Activated B cell treated with CpG ODN at 0.5 μM for 24 hours (primary cell): ENCODE measurements around the gene CUL3. TPM values are rescaled to one million over a fixed set of nuclear protein-coding genes. Genes with fewer than 3 reads are reported as not detected.

Experiments used
- ATAC-seq: fragments of 200-7000 bp; cut with Tn5 transposase; one replicate; pipeline ENCODE4 v1.10.0; 2021; ENCODE audit warnings: low read depth, mild to moderate bottlenecking, moderate library complexity
- CTCF ChIA-PET: fragments of 350-600 bp; sonication (Branson Sonifier 250); formaldehyde crosslinking; loops from one replicate; lab custom pipeline; 2021; ENCODE audit warnings: antibody characterized with exemption; lab: Charles Lee
- POLR2A ChIA-PET: fragments of 350-600 bp; sonication (Branson Sonifier 250); formaldehyde crosslinking; loops from one replicate; lab custom pipeline; 2021; ENCODE audit warnings: antibody characterized with exemption; lab: Charles Lee
- DNase-seq: peaks from one replicate; pipeline ENCODE4 v3.0.0; 2022
- H3K27ac Mint-ChIP-seq: one replicate; pipeline ENCODE4 v1.8.0; 2020; ENCODE audit warnings: mixed read lengths
- H3K27me3 Mint-ChIP-seq: one replicate; pipeline ENCODE4 v1.8.0; 2021; ENCODE audit warnings: mixed read lengths
- H3K36me3 Mint-ChIP-seq: one replicate; pipeline ENCODE4 v1.8.0; 2021; ENCODE audit warnings: low read depth, mixed read lengths
- H3K4me1 Mint-ChIP-seq: one replicate; pipeline ENCODE4 v1.8.0; 2021; ENCODE audit warnings: mixed read lengths
- H3K4me3 Mint-ChIP-seq: one replicate; pipeline ENCODE4 v1.8.0; 2020; ENCODE audit warnings: mild to moderate bottlenecking, mixed read lengths
- H3K9me3 Mint-ChIP-seq: one replicate; pipeline ENCODE4 v1.8.0; 2020; ENCODE audit warnings: mixed read lengths
- intact Hi-C: fragments of 100-400 bp; cut with micrococcal nuclease; formaldehyde crosslinking; loops from one replicate; pipeline ENCODE4 v1.15.1; 2024
- total RNA-seq: library from RNA; stranded (reverse); gene quantifications from 2 replicates; pipeline ENCODE4 v1.2.3, GENCODE V29; 2022
- TF ChIP-seq, protein P1 (sequence below): fragments of 200-600 bp; IDR thresholded peaks from one replicate; pipeline ENCODE4 v1.8.0; 2022; ENCODE audit warnings: antibody characterized with exemption, mild to moderate bottlenecking

The CUL3 gene
- total RNA-seq, 1 donor from 2014 or later = 114 TPM

- Mint-ChIP-seq H3K4me3 (peak overlapping the region; percentile 2), H3K27me3 (no peaks in the 10 kb centered on the region), H3K27ac (peak overlapping the region; percentile 37), H3K9me3 (no peaks in the 10 kb centered on the region), H3K4me1 (peaks cover 57% of the 10 kb centered on the region), H3K36me3 (peaks cover 42% of the 10 kb centered on the region)
- ChIA-PET POLR2A (interaction anchor here (1.5 kb wide), 1 partner anchor 39 kb away, joined by 6 read pairs; the partner anchor contains the start of gene CUL3), CTCF (no interaction called here)
- TF ChIP-seq, protein P1, sequence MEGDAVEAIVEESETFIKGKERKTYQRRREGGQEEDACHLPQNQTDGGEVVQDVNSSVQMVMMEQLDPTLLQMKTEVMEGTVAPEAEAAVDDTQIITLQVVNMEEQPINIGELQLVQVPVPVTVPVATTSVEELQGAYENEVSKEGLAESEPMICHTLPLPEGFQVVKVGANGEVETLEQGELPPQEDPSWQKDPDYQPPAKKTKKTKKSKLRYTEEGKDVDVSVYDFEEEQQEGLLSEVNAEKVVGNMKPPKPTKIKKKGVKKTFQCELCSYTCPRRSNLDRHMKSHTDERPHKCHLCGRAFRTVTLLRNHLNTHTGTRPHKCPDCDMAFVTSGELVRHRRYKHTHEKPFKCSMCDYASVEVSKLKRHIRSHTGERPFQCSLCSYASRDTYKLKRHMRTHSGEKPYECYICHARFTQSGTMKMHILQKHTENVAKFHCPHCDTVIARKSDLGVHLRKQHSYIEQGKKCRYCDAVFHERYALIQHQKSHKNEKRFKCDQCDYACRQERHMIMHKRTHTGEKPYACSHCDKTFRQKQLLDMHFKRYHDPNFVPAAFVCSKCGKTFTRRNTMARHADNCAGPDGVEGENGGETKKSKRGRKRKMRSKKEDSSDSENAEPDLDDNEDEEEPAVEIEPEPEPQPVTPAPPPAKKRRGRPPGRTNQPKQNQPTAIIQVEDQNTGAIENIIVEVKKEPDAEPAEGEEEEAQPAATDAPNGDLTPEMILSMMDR = no peak
- intact Hi-C loops = loop anchor here (2.0 to 5.0 kb wide), 2 partner anchors 19 to 101 kb away; no protein-coding TSS in a partner anchor
- ATAC-seq (no peak), DNase-seq (no peak)
Measured at GRCh38 chr2:224545884-224546644, 39.1 kb downstream of the CUL3 start.

- peaks cover 47% of the 10 kb centered on the region for H3K36me3 Mint-ChIP-seq
- TF ChIP-seq, protein P1 = no peak
- peaks cover 60% of the 10 kb centered on the region for H3K4me1 Mint-ChIP-seq
- ATAC-seq (no peak), DNase-seq (no peak)
- no peak overlapping the region for H3K4me3 Mint-ChIP-seq
- H3K27me3 Mint-ChIP-seq = no peaks in the 10 kb centered on the region
- intact Hi-C loops = loop anchor here (2.0 to 5.0 kb wide), 2 partner anchors 17 to 33 kb away; no protein-coding TSS in a partner anchor
- no peak overlapping the region for H3K27ac Mint-ChIP-seq
- H3K9me3 Mint-ChIP-seq = peaks cover 4% of the 10 kb centered on the region
- ChIA-PET CTCF (no interaction called here), POLR2A (no interaction called here)
Measured at GRCh38 chr2:224543939-224544338, 41.2 kb downstream of the CUL3 start.

DNA sequence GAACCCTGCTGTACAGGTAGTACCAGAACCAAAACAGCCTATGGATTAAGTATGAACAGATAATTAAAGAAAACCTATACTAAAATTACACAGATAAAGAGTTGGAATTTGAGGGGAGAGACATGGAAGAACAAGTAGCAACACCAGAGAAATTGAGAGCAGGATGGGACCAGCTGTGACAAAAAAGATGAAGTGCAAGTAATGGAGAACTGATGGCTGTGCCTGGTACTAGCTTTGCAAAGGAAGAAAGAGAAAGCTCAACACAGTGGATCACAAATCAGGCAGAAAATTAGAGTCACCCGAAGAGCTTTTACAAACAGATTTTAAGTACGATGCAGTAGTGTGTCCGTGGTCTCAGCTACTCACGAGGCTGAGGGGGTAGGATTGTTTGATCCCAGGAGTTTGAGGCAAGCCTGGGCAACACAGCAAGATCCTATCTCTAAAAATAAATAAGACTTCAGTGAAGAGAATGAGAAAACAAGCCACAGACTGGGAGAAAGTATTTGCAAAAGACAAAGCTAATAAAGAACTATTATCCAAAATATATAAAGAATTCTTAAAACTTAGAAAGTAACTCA, 46.5 kb downstream of the CUL3 start:
- POLR2A ChIA-PET = interaction anchor here (0.6 kb wide), 1 partner anchor 69 kb away, joined by 3 read pairs; no protein-coding TSS in a partner anchor
- H3K4me1 Mint-ChIP-seq = peaks cover 45% of the 10 kb centered on the region
- intact Hi-C loops = no loop called here
- ATAC-seq (no peak), DNase-seq (no peak)
- CTCF ChIA-PET = no interaction called here
- H3K36me3 Mint-ChIP-seq = peaks cover 62% of the 10 kb centered on the region
- H3K27me3 Mint-ChIP-seq = no peaks in the 10 kb centered on the region
- no peak overlapping the region for H3K4me3 Mint-ChIP-seq
- H3K27ac Mint-ChIP-seq = peak overlapping the region; percentile 37
- TF ChIP-seq, protein P1 = no peak
- peaks cover 4% of the 10 kb centered on the region for H3K9me3 Mint-ChIP-seq

GRCh38 chr2:224532931-224533330, 52.2 kb downstream of the CUL3 start:
- Mint-ChIP-seq H3K9me3 (no peaks in the 10 kb centered on the region), H3K36me3 (peaks cover 60% of the 10 kb centered on the region), H3K27me3 (no peaks in the 10 kb centered on the region), H3K4me1 (peaks cover 52% of the 10 kb centered on the region), H3K4me3 (no peak overlapping the region), H3K27ac (peak overlapping the region; percentile 60)
- no peak for DNase-seq
- TF ChIP-seq, protein P1 = no peak
- POLR2A ChIA-PET = interaction anchor here (0.7 to 1.1 kb wide), 2 partner anchors 13 to 90 kb away, joined by 3 to 4 read pairs; no protein-coding TSS in a partner anchor
- CTCF ChIA-PET = no interaction called here
- intact Hi-C loops = loop anchor here (1.0 kb wide), 1 partner anchor 10 kb away; no protein-coding TSS in a partner anchor
- no peak for ATAC-seq

DNA sequence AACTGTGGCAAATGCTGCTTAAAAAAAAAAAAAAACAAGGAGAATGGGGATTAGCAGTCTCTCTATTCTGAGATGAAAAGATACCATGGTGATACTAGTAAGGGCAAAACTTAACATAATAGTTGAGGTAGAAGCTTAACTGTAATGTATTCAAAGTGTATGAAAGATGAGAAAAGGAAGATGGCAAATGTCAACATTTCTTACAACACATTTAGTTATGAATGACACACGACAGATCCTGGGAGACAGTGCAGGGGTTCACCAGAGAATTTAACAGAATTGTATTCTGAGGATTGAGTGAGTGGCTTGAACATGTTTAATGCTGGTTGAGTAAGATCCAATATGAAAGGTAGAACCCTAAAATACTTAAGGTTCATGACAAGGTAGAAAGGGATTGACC, 52.7 kb downstream of the CUL3 start:
- intact Hi-C loops = loop anchor here (1.0 kb wide), 1 partner anchor 9 kb away; no protein-coding TSS in a partner anchor
- Mint-ChIP-seq H3K27ac (peak overlapping the region; percentile 60), H3K4me3 (no peak overlapping the region), H3K4me1 (peaks cover 55% of the 10 kb centered on the region), H3K36me3 (peaks cover 59% of the 10 kb centered on the region), H3K27me3 (no peaks in the 10 kb centered on the region), H3K9me3 (no peaks in the 10 kb centered on the region)
- TF ChIP-seq, protein P1 = no peak
- no peak for ATAC-seq
- CTCF ChIA-PET = no interaction called here
- POLR2A ChIA-PET = interaction anchor here (0.7 kb wide), 1 partner anchor 90 kb away, joined by 4 read pairs; no protein-coding TSS in a partner anchor
- DNase-seq = no peak
